Activated CD4-positive, alpha-beta T cell treated with anti-CD3 and anti-CD28 coated beads, Interleukin-2, Interleukin-4, amounts not matched to agents 100 ng/mL and 50 ng/mL, durations not matched to agents 16 hours and 8 hours (primary cell): ENCODE results near the gene SGF29.
"Not testable (repeated sequence)": the region's sequence is repeated elsewhere in the genome, so short reads cannot be mapped to it uniquely, and the experiment has no call there.

Experiments used
- DNase-seq: peaks from one replicate; pipeline ENCODE4 v3.0.0-alpha.2; 2020; ENCODE audit warnings: low spot score

SGF29 gene

DNA sequence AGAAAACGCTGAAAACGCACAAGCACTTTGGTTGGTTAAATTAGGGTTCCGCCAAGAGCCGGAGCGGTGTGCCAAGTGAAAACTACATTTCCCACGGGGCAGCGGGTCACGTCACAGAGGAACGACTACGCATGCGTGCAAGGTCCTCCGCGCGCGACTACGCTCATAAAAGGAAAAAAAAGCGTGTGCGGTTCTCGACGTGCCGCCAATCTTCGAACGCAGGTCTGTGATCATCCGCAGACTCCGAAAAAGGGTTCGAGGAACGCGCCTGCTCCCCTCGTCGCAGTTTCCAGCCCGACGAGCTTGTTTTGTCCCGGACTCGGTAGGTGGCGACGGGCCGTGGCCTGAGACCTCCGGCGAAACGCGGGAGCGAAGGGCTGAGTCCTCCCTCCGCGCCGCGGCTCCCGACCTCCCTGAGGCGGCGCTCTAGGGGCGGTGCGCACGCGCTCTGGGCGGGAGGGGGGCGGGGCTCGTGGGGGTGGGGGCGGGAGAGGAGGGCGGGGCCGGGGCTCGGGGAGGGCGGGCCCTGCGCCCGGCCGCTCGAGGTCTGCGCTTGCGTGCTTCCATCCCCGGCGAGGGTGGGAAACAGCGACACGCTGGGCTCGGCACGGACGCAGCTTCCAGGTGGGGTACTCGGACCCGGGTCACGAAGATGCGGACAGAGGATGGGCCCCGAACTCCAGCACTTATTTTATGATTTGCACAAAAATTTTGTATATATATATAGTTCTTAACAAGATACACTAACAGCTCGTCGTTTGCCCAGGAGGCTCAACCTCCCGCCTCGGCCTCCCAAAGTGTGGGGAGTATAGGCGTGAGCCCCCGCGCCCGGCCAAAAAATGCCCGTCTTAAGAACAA lies at the start of gene SGF29:
Gene SGF29 (plus strand): TSS at position 145 of the 858 bp plus-strand sequence. CDS start 27,150 bp downstream, outside the sequence.
- peak; percentile 93 for DNase-seq

DNA sequence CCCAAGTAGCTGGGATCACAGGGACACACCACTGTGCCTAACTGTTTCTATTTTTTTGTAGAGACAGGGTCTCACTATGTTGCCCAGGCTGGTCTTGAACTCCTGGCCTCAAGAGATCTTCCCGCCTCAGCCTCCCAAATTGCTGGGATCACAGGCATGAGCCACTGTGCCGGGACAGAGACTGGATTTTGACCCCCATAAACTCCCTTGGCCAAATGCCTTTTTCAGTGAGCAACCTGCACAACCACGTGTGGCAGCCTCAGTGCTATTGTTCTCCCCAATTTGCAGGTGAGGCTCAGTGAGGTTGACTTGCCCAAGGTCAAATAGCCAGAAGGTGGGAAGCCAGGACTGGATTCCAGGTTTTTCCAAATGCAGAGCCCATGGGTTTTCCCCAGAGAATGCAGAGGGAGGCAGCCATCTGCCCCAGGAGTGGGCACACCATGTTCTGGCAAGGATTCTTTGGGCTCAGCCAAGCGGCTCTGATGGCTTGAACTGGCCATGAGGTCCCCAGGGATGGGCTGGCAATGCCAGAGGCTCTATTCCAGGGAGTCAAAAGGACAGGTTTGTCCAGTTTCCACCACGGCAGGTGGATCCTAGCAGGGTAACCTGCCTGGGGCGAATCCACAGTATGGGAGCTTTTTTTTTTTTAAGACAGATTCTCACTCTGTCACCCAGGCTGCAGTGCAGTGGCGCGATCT lies 48.9 kb upstream of the SGF29 start:
- DNase-seq = no peak

DNA sequence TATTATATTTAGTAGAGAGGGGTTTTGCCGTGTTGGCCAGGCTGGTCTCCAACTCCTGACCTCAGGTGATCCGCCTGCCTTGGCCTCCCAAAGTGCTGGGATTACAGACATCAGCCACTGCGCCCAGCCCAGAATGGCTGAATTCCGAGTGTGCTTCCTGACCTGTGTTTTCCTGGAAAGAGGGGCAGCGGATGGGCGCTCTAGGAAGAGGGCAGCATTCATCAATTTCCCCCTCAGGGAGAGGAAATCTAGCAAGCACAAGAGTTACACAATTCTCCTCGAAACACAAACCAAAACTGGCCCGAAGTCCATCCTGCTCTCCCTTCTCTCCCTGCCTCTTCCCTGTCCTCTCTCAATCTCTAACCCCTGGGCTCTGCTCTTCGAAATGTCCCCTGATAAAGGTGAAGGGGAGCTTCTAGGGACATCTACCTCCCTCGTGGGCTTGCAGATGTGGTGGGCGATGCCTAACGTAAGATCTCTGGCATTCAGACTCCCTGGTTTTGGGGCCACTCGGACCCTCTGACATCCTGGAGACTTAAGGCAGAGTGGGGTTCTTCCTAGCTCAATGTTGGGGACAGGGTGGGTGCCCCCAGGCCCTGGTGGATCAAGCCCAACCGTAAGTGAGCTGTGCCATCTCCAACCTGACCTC lies 48.1 kb upstream of the SGF29 start:
- DNase-seq = no peak

DNA sequence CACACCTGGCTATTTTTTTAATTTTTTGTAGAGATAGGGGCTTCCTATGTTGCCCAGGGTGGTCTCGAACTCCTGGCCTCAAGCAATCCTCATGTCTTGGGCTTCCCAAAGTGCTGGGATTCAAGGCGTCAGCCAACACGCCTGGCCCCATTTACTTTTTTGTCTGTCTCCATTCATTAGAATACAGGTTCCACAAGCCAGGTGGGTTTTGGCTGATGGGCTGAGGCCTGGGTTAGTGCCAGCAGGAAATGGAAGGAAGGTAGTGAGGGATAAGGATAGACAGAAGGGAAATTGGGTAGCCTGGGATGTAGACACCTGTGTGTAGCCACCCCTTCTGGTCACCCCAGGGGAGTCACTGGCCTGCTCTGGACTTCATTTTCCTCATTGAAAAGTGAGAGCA lies 42.7 kb upstream of the SGF29 start:
- no peak for DNase-seq

DNA sequence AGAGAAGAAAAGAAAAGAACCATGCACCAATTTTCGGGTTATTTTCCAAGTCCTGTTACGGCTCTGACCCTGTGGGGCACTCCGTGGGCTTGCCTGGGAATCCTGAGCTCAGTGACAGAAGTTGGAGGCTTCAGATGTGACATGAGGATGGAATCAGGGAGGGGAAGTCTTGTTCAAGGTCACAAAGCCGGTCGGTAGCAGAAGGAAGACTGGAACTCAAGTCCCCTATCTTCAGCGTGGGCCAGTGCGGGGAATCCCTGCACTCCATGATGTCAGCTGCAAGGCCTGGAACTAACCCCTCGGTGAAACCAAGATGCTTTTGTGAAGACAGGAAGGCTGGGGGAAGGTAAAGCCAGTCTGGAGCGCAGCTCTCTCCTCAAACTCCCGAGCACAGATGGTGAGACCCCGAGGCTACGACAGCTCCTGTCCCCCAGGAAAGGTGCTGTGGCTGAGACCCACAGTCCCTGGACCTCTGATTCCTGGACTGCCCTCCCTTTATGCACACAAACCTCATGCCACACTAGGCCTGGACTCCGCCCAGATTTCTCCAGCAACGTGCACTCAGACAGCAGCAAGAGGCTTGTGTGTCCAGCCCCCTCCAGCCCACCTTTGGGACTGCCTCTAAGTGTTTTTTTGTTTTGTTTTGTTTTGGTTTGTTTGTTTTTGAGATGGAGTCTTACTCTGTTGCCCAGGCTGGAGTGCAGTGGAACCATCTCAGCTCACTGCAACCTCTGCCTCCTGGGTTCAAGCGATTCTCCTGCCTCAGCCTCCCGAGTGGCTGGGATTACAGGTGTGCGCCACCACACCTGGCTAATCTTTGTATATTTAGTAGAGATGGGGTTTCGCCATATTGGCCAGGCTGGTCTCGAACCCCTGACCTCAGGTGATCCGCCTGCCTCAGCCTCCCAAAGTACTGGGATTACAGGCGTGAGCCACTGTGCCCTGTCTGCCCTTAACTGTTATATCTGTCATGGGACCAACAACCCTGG lies 41.6 kb upstream of the SGF29 start:
- no peak for DNase-seq

GRCh38 chr16:28513484-28514181 lies 40.1 kb upstream of the SGF29 start:
- DNase-seq = no peak

GRCh38 chr16:28514246-28514645 lies 39.5 kb upstream of the SGF29 start:
- DNase-seq = no peak

DNA sequence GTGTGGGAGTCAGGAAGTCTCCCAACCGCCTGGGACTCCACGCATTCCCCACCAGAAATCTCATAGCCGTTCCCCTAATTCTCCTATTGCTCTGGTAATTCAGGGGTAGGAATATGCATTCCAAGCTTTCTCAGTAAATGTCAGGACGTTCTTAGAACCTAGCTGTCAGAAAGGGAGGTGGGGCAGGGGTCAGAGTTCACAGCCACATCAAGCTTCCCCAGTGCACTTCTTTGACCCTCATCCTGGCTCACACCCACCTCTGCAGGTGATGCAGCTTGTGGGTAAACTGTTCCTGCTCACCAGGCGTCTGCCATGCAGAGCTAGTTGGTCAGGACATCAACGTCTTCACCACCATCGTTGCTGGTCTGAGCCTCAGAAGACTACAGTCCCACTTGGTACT lies 33.0 kb upstream of the SGF29 start:
- DNase-seq = no peak

DNA sequence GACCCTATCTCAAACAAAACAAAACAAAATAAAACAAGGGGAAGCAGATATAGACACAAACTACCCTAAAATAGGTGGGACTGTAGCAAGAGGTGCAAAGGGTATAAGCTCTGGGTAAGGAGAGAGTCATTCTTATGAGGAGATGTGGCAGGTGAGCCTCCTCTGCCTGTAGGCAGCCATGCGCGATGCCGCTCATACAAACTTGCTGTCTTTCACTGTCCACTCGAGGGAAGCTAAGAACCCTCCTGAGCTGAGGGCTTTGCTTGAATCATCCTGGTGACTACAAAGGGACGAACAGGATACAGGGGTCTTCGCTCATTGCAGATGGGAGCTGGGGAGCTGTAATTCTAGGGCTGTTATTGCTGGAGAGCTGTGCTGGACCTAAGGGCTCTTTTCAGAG lies 32.3 kb upstream of the SGF29 start:
- DNase-seq = no peak

- no peak for DNase-seq
These were observed 30.9 kb upstream of the SGF29 start for GRCh38 chr16:28522792-28523191.

DNA sequence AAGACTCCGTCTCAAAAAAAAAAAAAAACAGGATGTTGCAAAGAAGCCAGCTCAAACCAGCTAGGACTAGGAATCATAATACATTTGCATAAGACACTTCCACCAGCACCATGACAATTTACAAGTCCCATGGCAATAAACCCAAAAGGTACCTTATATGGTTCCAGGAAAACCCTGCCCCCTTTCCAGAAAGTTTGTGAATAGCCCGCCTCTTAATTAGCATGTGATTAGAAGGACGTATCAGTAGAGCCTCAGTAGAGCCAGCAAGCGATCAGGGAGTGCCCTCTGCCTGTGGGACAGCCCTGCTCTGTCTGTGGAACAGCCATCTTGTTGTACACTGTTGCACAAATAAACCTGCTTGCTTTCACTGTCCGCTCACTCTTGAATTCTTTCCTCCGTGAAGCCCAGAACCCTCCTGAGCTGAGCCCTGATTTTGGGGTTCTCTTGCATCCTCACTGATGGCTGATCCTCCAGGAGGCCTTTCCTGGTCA lies 29.0 kb upstream of the SGF29 start:
- DNase-seq = no peak

DNA sequence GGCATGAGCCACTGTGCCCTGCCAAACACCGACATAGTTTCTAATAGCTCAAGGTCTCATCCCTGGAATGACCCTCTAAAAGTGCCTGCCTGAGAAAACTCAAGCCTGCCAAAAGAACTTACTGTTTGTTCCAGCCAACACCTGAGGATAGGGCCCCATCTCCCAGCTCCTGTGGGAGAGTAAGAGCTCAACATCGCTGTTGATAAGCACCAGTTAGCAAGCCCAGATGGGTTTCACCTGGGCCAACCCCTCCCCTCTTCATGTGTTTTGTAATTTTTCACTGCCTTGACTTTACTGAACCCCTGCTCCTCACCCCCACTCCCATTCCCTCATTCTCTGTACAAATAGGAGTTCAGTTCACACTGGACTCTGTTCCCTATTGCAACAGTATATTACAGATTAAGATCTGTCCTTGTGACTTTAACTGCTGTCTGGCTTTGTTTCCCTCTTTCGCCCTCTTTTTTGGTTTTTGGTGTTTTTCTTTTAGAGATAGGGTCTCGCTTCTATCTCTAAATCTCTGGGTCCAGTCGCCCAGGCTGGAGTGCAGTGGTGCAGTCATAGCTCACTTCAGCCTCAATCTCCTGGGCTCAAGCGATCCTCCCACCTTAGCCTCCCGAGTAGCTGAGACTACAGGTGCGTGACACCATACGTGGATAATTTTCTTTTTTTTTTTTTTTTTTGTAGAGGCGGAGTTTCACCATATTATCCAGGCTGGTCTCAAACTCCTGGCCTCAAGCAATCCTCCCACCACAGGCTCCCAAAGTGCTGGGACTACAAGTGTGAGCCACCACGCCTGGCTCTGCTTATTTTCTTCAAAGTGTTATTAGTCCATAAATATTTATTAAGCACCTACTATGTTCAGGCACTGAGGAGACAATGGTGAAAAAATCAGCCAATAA lies 27.3 kb upstream of the SGF29 start:
- no peak for DNase-seq

DNA sequence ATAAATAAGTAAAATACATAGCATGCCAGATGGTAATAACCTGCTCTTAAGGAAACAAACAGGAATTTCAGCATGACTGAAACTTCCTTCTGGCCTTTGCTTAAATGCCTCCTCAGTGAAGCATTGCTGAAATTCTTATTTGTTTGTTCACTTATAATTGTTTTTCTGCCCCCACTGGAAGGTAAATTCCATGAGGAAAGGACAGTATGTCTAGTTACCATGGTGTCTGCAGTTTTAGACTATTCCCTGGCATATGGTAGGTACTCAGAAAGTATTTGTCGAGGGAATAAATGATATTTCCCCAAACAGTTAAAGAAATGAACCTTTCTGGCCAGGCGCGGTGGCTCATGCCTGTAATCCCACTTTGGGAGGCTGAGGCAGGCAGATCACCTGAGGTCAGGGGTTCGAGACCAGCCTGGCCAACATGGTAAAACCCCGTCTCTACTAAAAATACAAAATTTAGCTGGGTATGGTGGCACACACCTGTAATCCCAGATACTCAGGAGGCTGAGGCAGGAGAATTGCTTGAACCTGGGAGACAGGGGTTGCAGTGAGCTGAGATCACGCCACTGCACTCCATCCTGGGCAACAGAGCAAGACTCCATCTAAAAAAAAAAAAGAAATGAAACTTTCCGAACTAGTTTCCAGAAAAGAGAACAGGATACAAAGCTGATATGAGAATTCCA lies 26.5 kb upstream of the SGF29 start:
- not testable (repeated sequence) for DNase-seq

DNA sequence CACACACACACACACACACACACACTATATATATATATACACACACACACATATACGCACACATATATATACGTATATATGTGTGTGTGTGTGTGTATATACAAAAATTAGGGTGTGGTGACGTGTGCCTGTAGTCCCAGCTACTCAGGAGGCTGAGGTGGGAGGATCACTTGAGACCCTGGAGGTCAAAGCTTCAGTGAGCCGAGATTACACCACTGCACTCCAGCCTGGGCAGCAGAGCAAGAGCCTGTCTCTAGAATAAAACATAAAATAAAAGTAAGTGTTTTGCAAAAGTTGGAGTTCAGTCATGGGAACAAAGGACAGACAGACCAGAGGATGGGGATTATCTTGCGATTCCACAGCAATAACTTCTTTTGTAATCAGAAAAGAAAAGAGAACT lies 25.7 kb upstream of the SGF29 start:
- no peak for DNase-seq

DNA sequence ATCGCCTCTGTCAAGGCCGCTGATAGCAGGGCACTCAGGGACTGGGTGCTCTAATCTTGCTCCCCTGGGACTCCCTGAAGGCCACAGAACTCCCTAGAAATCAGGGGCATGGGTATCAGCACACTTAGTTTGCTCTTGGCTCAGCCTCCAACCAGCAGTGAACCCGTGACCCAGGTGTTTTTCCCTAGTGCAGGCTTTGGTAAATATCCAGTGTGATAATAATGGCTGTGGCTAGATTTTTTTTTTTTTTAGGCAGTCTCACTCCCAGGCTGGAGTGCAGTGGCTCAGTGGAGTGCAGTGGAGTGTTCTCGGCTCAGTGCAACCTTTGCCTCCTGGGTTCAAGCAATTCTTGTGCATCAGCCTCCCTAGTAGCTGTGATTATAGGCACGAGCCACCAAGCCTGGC lies 25.3 kb upstream of the SGF29 start:
- DNase-seq = no peak

GRCh38 chr16:28529124-28529523 lies 24.6 kb upstream of the SGF29 start:
- DNase-seq = no peak

- no peak for DNase-seq
These were observed 21.7 kb upstream of the SGF29 start for GRCh38 chr16:28531777-28532744.
